OCI-M2 (cell line): ENCODE measurements around the gene HCFC1R1.
"Not testable (repeated sequence)": the region's sequence is repeated elsewhere in the genome, so short reads cannot be mapped to it uniquely, and the experiment has no call there.

Source experiments
- DNase-seq: peaks from one replicate; lab custom pipeline; 2025; ENCODE audit not compliant: unreplicated experiment; lab: John Stamatoyannopoulos, UW

The HCFC1R1 gene, protein sequence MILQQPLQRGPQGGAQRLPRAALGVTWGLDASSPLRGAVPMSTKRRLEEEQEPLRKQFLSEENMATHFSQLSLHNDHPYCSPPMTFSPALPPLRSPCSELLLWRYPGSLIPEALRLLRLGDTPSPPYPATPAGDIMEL

GRCh38 chr16:3023669-3024478, at the start of gene HCFC1R1, which contains the start of gene THOC6:
Gene HCFC1R1, minus strand, starts transcription at chr16:3023942. Its CDS starts 1 bp downstream, at chr16:3023941.
Gene THOC6, plus strand, starts transcription at chr16:3024035. Its CDS starts 292 bp downstream, at chr16:3024327.
- DNase-seq, result peak; percentile 77

GRCh38 chr16:3073448-3073847, 49.7 kb upstream of the HCFC1R1 start:
- no peak for DNase-seq

DNA sequence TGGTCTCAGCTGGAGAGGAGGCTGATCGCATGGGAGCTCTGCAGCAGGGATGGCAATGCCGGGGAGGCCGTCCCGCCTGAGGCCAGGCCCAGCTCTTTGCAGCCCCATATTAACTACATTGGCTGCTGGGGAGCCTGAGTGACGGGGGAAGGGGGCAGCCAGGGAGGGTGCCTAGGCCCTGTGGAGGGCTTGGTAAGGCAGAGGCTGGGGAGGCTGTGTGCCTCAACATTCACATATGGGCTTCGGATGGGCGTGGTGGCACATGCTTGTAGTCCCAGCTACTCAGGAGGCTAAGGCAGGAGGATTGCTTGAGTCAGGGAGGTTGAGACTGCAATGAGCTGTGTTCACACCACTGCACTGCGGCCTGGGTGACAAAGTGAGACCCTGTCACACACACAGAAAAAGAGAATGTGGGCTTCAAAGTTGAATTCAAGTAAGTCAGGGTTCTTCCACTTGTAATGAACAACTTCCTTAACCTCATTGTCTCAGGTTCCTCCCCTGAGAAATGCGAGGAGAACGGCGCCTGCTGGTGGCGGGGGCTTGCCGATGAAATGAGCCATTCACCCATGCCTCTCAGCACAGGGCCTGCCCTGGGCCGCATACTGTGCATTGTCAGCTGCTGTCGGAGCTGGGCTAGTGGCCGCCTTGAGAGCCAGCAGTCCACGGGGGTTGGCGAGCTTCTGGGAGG, 49.0 kb upstream of the HCFC1R1 start:
- DNase-seq, result not testable (repeated sequence)

DNA sequence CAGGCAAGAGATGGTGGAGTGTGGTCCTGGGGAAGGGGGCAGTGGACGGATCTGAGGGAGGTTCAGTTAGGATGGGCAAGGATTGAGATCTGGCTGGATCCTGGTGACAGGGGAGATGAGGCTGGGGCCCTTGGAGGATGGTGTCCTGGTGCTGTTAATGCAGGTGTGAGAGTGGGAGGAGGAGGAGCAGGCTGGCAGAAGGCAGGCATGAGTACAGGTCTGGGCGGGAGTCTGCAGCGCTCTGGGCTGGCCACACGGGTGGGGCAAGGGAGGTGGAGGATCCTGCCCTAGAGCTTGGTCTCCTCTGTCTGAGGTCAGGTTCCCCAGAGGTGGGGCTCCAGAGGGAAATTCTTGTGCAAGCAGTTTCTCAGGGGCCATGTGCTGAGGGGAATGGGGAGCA, 48.4 kb upstream of the HCFC1R1 start:
- DNase-seq, result not testable (repeated sequence)

DNA sequence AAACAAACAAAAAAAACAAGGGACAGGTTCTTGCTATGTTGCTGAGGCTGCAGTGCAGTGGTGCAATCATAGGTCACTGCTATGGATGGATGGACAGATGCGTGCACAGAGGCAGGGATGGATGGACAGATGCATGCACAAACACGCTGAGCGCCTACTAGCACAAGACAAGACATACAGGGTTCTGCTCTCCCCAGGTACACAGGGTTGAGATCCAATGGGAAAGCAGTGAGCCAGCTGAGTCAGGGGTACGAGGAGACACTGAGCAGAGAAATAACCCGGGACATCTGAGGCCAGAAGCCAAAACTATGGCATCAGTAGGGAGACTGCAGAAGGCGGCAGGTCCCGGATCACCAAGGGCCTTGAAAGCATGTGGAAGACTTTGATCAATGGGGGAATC, 47.9 kb upstream of the HCFC1R1 start:
- DNase-seq, result no peak

DNA sequence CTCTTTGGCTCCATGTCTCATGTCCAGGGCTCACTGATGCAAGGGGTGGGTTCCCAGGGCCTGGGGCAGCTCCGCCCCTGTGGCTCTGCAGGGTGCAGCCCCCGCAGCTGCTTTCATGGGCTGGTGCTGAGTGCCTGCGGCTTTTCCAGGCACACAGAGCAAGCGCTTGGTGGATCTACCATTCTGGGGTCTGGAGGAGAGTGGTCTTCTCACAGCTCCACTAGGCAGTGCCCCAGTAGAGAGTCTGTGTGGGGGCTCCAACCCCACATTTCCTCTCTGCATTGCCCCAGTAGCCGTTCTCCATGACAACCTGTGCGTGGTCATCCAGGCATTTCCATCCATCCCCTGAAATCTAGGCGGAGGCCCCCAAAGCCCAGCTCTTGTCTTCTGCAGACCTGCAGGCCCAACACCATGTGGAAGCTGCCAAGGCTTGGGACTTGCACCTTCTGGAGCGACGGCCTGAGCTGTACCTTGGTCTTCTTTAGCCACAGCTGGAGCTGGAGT, 46.9 kb upstream of the HCFC1R1 start:
- no peak for DNase-seq

- not testable (repeated sequence) for DNase-seq
Measured at GRCh38 chr16:3069146-3069545, 45.4 kb upstream of the HCFC1R1 start.

- DNase-seq, result no peak
Measured at GRCh38 chr16:3068487-3068886, 44.7 kb upstream of the HCFC1R1 start.

GRCh38 chr16:3066440-3066748, 42.7 kb upstream of the HCFC1R1 start:
- no peak for DNase-seq

DNA sequence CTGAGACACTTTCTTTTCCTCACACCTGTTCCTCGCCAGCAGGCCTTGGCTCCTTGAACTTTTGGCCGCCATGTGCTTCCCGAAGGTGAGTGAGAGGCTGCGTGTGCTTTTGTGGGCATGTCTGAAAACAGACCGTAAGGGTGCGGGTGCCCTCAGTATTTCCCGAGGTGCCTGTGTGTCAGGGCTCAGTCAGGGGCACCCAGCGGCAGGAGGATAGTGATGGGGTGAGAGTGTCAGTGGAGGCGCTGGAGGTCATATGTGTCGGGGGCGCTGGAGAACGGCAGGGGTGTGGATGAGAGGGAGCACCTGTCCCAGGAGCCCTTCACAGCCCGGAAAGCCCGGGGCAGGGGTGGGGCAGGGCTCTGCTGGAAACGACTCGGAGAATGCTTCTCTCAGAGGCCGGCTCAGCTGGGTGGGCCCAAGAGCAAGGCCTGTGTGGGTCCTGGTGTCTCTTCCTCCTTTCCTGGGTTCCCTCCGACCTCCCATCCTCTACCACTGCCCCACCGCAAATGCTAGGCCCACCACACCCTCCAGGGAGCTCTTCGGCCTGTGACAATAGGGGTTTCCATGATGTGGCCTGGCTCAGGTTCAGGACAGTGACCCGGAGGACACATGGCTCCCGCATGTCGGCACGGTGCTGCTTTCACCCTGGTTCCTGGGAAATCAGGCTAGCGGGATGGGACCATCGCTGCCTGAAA, 42.1 kb upstream of the HCFC1R1 start:
- DNase-seq, result no peak

GRCh38 chr16:3065069-3065741, 41.5 kb upstream of the HCFC1R1 start, which contains the start of gene IL32:
Gene IL32, plus strand, starts transcription at chr16:3065640. Its CDS starts 172 bp downstream, at chr16:3065812.
- no peak for DNase-seq

- DNase-seq, result no peak
Measured at GRCh38 chr16:3063625-3064386, 40.1 kb upstream of the HCFC1R1 start.

- no peak for DNase-seq
Measured at GRCh38 chr16:3062553-3062952, 38.8 kb upstream of the HCFC1R1 start.

DNA sequence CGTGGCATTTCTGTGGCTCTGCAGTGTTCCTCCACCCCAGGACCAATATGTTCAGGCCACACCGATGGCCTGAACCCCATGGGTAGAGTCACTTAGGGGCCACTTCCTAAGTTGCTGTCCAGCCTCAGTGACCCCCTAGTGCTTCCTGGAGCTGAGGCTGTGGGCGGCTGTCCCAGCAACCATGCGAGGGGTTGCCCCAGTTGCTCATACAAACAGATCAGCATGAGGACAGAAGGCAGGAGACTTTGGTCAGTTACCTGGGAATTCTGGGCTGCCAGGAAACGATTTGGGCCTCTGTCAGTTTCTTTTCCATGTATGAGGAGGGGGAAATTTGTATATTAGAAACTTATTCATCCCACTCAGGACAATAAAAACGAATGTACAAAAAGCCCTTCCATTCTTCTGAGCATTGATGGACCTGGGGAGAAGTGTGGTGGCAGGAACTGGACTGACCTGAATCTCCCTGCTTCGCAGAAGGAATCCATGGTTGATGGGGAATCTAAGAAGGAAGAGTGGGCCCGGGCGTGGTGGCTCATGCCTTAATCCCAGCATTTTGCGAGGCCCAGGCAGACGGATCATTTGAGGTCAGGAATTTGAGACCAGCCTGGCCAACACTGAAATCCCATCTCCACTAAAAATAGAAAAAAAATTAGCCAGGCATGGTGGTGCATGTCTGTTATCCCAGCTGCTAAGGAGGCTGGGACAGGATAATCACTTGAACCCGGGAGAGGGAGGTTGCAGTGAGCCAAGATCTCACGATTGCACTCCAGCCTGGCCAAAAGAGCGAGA, 36.8 kb upstream of the HCFC1R1 start:
- no peak for DNase-seq

DNA sequence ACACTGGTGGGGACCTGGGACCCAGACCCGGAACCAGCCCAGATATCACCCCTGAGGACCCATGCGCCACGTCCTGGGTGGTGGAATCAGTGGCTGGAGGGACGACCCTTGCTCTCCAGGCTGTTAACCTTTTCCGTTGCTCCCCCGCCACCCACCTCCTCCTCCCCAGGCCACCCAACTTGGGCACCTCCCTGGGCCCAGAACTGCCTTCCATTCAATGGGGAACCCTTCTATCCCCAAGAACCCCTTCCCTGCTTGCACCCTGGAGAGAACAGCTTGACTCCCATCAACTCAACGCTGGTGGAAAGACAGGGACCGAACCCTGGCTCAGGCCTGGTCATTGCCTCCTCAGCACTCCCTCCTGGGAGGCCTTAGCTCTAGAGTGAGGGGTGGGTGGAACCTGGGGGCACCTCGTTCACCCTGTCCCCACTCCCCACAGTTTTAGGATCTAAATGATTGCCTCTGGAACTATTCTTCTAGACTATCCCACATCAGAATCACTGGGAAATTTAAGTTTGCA, 36.0 kb upstream of the HCFC1R1 start:
- DNase-seq, result no peak

- peak; percentile 50 for DNase-seq
Measured at GRCh38 chr16:3059041-3059722, 35.4 kb upstream of the HCFC1R1 start.

DNA sequence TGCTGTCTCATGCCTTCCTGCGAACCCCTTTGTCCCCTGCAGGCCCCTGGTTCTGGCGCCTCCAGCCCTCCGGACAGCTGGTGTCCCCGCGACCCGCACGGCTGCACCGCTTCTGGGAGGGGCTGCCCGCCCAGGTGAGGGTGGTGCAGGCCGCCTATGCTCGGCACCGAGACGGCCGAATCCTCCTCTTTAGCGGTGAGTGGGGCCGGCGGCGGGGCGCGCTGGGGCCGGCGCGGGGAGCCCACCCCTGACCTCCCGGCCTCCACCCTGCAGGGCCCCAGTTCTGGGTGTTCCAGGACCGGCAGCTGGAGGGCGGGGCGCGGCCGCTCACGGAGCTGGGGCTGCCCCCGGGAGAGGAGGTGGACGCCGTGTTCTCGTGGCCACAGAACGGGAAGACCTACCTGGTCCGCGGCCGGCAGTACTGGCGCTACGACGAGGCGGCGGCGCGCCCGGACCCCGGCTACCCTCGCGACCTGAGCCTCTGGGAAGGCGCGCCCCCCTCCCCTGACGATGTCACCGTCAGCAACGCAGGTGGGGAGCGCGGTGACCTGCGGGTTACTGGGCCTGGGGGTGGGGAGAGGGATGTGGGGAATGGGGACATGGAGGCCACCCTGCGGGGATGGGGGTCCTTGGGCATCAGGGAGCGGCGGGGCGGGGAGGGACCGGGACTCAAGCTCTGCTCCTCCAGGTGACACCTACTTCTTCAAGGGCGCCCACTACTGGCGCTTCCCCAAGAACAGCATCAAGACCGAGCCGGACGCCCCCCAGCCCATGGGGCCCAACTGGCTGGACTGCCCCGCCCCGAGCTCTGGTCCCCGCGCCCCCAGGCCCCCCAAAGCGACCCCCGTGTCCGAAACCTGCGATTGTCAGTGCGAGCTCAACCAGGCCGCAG, 34.6 kb upstream of the HCFC1R1 start:
- no peak for DNase-seq
